ENCODE data around the gene NUDT22. TPM values are rescaled to one million over a fixed set of nuclear protein-coding genes. Genes with fewer than 3 reads are reported as not detected.
A peak's percentile ranks its signal among the peaks of the same experiment; 100 is the strongest.

Gene NUDT22
- total RNA-seq, 1 donor, result 60.1 TPM

DNA sequence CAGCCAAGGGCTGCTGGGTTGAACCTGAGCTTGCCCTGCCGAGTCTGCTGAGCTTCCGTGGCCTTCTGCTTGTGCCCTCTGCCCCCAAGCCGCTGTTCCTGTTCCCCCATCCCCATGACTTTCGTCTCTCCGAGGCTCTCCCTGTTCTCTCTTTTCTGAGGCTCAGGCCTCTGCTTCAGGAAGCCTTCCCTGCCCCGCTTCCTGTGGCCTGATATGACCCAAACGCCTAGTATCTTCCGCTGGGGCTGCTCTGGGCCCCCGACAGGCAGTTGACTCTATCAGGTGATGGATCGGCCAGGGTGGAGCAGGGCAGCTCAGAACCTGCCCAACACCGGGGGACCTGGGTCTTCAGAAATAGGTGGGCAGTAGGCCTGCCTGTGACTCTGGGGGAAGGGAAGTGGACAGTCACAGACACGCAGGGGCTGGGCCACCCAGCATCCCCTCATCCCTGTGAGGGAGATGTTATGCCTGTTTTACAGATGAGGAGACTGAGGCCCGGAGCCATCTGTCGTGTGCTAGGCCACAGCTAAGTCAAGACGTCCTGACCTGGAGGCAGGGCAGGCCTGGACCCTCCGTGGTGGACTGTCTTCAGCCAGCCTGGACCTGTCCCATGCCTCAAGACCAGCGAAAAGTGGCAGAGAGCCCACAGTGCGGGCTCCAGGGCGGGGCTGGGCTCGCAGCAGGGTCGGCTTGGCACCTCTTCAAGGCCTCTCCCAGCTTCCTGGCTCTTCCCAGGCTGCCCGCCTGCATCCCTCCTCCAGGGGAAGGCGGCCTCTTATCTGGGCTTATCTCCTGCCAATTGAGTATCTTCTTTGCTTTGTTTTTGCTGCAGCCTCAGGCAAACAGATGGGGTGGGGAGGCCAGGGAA is 42.2 kb downstream of the NUDT22 start:
- DNase-seq (ENCODE audit: low read depth in 2 of 3, low spot score in 2 of 3), result no peak

GRCh38 chr11:64268893-64269539 is 42.9 kb downstream of the NUDT22 start:
- no peak for DNase-seq (ENCODE audit: low read depth in 2 of 3, low spot score in 2 of 3)

DNA sequence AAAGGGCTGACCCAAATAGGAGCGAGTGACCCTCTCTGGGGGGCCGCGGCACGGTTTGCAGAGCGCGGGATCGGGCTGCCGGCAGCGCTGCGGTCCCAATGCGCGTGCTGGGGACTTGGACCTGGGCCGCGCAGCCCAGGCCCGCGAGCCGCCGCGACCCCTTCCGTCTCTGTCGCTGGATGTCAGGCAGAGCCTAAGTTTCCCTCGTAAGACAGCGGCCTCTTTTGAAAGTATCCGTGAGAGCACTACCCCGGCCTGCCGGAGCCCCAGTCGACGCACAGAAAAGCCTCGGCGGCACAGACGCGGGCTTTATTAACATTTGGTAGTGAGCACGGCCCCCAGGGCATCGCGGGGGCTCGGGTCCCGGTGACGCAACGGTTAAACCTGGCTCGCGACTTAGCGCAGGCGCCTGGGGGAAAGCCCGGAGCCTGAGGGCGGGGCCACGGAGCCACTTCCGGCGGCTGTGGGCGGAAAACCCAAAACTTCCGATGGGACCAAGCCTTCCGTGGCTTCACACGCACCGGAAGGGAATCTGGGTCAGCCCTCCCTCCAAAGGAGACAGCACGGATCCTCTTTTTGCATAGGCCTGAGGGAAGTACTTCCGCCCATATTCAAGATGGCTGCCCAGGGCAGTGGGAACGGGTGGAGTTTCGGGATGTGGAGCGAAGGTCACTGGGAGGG is 43.6 kb downstream of the NUDT22 start:
- peak; percentile 91 to 98 (median 97) for DNase-seq (ENCODE audit: low read depth in 2 of 3, low spot score in 2 of 3)

DNA sequence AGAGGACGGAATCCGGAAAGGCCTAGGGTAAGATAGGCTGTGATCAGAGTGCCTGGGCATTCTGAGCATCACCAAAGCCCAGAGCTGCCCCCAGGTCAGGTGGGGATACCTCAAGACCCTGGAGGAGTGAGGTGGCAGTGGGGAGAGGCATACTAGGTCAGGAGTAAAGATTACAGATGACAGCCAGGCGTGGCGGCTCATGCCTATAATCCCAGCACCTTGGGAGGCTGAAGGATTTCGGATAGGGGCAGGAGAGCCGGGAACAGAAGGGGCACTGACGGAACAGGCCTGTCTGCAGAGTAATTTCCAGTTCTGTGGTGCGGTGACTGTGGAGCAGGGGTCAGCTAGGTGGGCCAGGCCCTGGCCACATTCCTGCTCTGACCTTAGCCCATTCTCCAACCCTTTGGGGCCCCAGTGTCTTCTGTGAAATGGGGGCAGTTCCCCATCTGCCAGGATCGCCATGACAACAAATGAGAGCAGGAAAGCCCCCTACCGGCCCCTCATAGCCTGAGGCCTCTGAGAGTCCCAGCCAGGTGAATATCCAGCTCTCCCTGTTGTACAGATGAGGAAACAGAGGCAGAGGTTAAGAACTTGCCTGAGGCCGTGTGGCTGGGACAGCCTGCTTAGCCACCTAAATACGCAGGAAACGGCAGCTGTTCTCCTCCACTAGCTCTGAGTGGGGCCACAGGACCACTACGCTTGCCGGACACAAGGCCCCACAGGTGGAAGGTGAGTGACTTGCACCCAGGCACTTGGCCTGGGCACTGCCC is 49.1 kb downstream of the NUDT22 start:
- no peak for DNase-seq (ENCODE audit: low read depth in 2 of 3, low spot score in 2 of 3)

- DNase-seq (ENCODE audit: low read depth in 2 of 3, low spot score in 2 of 3), result no peak
Measured at GRCh38 chr11:64275841-64276240, 49.8 kb downstream of the NUDT22 start.

DNA sequence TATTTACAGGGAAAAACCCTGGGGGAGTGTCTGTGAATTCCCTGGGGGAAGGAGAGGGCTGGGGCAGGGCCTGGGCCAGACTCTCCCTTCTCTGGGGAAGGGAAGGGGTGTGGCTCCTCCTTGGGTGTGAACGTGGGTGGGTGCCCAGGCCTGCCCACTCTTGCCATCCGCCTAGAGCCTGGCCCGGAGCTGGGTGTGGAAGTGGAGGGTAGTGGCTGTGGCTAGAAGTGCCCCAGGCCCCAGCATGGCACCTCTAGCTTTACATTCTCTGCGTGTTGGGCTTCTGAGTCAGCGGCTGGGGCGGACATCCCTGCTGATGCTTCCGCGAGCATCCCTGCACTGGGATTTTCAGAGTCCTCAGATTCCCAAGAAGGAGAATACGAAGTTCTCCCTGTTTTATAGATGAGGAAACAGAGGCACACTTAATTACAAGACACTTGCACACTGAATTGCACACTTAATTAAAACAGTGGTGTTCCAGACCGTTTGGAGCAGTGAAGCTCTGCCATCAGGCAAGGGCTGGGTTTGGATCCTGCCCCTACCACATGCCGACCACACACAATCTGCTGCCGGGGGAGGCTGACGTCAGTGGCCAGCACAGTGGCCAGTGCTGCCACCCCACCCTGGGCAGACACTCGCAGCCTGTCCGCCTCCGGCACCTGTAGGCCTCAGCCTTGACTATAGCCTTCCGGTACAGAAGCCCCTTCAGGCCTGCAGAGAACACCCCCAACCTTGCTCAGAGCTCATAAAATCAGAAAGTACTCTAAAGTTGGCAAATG is 50.8 kb downstream of the NUDT22 start:
- no peak for DNase-seq (ENCODE audit: low read depth in 2 of 3, low spot score in 2 of 3)

GRCh38 chr11:64278576-64279190 is 52.6 kb downstream of the NUDT22 start:
- DNase-seq (ENCODE audit: low read depth in 2 of 3, low spot score in 2 of 3), result no peak

Other genes starting within 250 kb of the NUDT22 start
- 62.7 TPM for gene OTUB1, start 239.8 kb upstream of the NUDT22 start, total RNA-seq
- under 0.01 TPM for gene FLRT1, start 190.3 kb upstream of the NUDT22 start, total RNA-seq
- gene MACROD1, start 60.2 kb upstream of the NUDT22 start, total RNA-seq, result 22.4 TPM
- 77.3 TPM for gene STIP1, start 40.1 kb upstream of the NUDT22 start, total RNA-seq
- gene FERMT3, start 19.6 kb upstream of the NUDT22 start, total RNA-seq, result 221 TPM
- 33.1 TPM for gene TRPT1, start 88 bp upstream of the NUDT22 start, total RNA-seq
- gene DNAJC4, start 4.3 kb downstream of the NUDT22 start, total RNA-seq, result 44.7 TPM
- 15.9 TPM for gene VEGFB, start 8.3 kb downstream of the NUDT22 start, total RNA-seq
- 36.6 TPM for gene FKBP2, start 14.8 kb downstream of the NUDT22 start, total RNA-seq
- 77.0 TPM for gene PPP1R14B, start 20.7 kb downstream of the NUDT22 start, total RNA-seq
- 25.9 TPM for gene PLCB3, start 25.3 kb downstream of the NUDT22 start, total RNA-seq
- gene BAD, start 58.4 kb downstream of the NUDT22 start, total RNA-seq, result 32.6 TPM
- gene GPR137, start 59.6 kb downstream of the NUDT22 start, total RNA-seq, result 15.1 TPM
- under 0.01 TPM for gene KCNK4, start 65.0 kb downstream of the NUDT22 start, total RNA-seq
- gene CATSPERZ, start 74.1 kb downstream of the NUDT22 start, total RNA-seq, result not detected
- 19.9 TPM for gene ESRRA, start 79.2 kb downstream of the NUDT22 start, total RNA-seq
- 203 TPM for gene TRMT112, start 91.3 kb downstream of the NUDT22 start, total RNA-seq
- gene PRDX5, start 91.8 kb downstream of the NUDT22 start, total RNA-seq, result 103 TPM
- gene CCDC88B, start 113.9 kb downstream of the NUDT22 start, total RNA-seq, result 21.3 TPM
- 59.0 TPM for gene RPS6KA4, start 132.9 kb downstream of the NUDT22 start, total RNA-seq

Measured in hematopoietic multipotent progenitor cell (in vitro differentiated cells).